HG03354 (cell line): ENCODE results near the gene FAM131A.

Source experiments
- ATAC-seq: cut with Tn5 transposase; IDR thresholded peaks from one replicate; pipeline ENCODE4 v1.9.1; 2021; ENCODE audit warnings: mild to moderate bottlenecking; ENCODE audit not compliant: unreplicated experiment, poor library complexity, severe bottlenecking

Gene FAM131A

DNA sequence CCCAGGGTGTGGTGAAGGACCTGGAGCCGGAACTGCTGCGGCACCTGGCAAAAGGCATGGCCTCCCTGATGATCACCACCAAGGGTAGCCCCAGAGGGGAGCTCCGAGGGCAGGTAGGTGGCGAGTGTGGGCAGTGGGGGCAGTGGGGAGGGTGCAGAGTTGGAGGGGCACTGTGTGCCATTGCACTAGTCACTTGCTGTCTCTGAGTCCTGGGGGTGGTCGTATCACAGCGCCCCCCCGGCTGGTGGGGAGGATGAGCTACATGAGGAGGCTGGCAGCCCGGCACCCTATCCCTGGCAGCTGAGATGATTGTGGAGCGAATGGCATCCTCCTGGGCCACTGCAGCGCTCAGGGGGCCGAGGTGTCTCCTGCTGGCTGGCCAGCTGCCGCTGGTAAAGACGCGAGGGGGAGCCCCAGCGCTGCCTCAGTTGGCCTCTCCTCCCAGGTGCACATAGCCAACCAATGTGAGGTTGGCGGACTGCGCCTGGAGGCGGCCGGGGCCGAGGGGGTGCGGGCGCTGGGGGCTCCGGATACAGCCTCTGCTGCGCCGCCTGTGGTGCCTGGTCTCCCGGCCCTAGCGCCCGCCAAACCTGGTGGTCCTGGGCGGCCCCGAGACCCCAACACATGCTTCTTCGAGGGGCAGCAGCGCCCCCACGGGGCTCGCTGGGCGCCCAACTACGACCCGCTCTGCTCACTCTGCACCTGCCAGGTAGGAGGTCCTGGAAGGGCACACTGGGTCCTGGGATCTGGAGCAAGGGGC, 48.8 kb downstream of the FAM131A start:
- ATAC-seq = no peak

DNA sequence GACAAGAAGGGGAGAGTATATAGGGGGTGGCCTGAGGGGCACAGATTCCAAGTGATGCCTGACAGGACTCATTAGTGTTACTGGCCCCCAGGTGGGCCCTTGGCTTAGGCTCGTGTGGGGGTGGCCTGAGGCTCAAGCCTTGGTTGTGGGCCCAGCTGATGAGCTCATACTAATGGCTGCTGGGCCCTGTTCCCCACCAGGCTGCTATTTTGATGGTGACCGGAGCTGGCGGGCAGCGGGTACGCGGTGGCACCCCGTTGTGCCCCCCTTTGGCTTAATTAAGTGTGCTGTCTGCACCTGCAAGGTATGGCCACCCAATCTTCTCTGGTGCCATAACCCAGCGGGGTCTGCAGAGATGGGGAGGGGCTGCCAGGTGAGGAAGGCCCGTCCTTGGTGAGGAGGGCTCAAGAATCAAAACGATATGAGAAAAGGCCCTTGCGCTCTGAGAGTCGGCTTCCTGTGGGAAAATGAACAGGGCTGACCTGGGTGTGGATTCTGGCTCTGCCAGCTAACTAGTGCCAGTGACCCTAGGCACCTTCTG, 49.8 kb downstream of the FAM131A start:
- ATAC-seq = no peak

DNA sequence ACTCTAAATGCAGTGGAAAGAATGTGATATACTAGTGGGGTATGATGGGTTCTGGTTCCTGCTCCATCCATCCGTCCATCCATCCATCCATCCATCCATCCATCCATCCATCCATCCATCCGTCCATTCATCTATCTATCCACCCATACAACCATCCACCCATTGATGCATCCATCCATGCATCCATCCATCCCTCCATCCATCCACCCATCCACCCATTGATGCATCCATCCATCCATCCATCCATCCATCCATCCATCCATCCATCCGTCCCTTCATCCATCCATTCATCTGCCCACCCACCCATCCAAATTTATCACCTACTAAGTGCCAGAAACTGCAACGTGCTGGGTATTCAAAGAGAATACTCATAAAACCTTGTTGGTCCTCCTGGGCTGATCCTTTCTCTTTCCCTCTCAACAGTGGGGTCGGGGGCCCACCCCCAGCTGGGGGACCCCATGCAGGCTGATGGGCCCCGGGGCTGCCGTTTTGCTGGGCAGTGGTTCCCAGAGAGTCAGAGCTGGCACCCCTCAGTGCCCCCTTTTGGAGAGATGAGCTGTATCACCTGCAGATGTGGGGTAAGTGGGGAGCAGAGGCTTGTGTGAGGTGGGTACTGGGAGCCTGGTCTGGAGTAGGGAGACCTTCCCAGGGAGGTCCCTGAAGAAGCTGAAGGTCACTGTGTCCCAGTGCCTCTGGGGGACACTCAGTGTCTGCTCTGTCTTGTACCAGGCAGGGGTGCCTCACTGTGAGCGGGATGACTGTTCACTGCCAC, 51.0 kb downstream of the FAM131A start:
- no peak for ATAC-seq

DNA sequence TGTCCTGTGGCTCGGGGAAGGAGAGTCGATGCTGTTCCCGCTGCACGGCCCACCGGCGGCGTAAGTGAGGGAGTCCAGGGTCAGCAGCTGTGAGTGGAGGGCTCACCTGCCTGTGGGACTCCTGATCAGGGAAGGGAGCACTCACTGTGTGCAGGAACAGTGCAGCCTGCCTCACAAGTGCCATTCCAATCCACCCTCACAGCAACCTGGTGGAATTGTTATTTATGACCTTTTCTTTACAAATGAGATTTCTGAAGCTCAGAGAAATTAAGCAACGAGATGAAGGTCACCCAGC, 51.5 kb downstream of the FAM131A start:
- no peak for ATAC-seq

DNA sequence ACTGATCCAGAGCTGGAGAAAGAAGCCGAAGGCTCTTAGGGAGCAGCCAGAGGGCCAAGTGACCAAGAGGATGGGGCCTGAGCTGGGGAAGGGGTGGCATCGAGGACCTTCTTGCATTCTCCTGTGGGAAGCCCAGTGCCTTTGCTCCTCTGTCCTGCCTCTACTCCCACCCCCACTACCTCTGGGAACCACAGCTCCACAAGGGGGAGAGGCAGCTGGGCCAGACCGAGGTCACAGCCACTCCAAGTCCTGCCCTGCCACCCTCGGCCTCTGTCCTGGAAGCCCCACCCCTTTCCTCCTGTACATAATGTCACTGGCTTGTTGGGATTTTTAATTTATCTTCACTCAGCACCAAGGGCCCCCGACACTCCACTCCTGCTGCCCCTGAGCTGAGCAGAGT, 52.0 kb downstream of the FAM131A start:
- no peak for ATAC-seq

DNA sequence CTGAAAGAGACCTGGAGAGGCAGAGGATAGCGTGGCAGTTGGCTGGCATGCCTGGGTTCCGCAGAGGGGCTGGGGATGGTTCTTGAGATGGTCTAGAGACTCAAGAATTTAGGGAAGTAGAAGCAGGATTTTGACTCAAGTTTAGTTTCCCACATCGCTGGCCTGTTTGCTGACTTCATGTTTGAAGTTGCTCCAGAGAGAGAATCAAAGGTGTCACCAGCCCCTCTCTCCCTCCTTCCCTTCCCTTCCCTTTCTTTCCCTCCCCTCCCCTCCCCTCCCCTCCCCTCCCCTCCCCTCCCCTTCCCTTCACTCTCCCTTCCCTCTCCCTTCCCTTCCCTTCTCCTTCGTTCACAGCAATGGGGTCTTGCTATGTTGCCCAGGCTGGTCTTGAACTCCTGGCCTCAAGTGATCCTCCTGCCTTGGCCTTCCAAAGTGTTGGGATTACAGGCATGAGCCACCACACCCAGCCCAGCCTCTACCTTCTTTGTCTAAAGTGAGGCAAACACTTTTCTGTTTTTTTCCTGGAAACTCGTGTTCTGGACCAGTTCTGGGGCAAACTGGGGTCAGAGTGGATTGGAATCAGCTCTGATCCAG, 52.6 kb downstream of the FAM131A start:
- ATAC-seq = no peak

DNA sequence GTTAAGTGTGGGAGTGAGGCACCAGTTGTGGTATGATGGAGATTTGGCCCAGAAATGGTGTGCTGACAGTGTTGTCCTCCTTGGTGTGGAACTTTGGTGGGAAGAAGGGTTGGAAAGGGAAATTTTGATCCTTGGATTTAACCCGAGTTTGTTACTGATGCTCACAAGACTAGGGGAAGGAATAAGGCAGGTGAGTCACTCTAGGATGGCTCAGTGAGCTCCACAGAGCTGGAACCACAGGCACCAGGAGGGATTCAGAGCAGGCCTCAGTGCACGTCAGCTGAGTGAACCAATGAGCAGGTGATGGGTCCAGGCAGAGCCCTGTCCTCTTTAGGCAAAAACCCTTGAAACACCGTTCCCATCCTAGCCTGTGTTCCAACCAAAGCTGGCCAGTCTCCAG, 53.9 kb downstream of the FAM131A start:
- ATAC-seq = no peak

DNA sequence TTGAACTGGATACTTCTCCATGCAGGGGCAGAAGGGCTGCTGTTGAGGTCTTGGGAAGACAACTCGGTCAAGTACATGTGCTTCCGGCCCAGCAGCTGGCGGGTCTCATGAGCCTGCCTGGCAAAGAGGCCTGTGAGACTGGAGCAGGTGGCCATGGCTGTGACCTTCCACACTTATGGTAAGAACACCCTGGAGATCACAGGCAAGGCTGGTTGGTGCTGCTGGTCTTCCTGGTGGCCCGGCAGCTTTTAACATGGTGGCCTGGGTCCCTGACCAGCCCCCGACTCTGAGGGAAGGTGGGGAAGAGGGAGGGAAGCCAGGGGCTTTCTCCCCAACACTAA, 57.9 kb downstream of the FAM131A start:
- no peak for ATAC-seq
